Measurements from ENCODE around the gene GTPBP3.

GTPBP3 gene

GRCh38 chr19:17309198-17309964 is 28.0 kb upstream of the GTPBP3 start, which contains the start of gene DDA1:
TSS of gene DDA1 (plus strand) at chr19:17309563. CDS start at chr19:17309655, 92 bp downstream.
- peak; percentile 100 for DNase-seq

- DNase-seq, result no peak
These were observed 27.3 kb upstream of the GTPBP3 start for GRCh38 chr19:17309965-17310461.

- no peak for DNase-seq
These were observed 25.7 kb upstream of the GTPBP3 start for GRCh38 chr19:17311455-17312188.

GRCh38 chr19:17312189-17313113 is 24.9 kb upstream of the GTPBP3 start:
- no peak for DNase-seq

- DNase-seq, result no peak
These were observed 23.3 kb upstream of the GTPBP3 start for GRCh38 chr19:17314007-17314593.

GRCh38 chr19:17318966-17319365 is 18.4 kb upstream of the GTPBP3 start:
- no peak for DNase-seq

- DNase-seq, result no peak
These were observed 17.7 kb upstream of the GTPBP3 start for GRCh38 chr19:17319473-17320238.

- DNase-seq, result no peak
These were observed 16.9 kb upstream of the GTPBP3 start for GRCh38 chr19:17320435-17320834.

- DNase-seq, result no peak
These were observed 15.5 kb upstream of the GTPBP3 start for GRCh38 chr19:17321655-17322489.

- no peak for DNase-seq
These were observed 14.5 kb upstream of the GTPBP3 start for GRCh38 chr19:17322854-17323253.

- no peak for DNase-seq
These were observed 13.9 kb upstream of the GTPBP3 start for GRCh38 chr19:17323300-17323963.

GRCh38 chr19:17323964-17324332 is 13.4 kb upstream of the GTPBP3 start:
- DNase-seq, result no peak

- DNase-seq, result no peak
These were observed 12.8 kb upstream of the GTPBP3 start for GRCh38 chr19:17324357-17325114.

GRCh38 chr19:17325133-17325532 is 12.2 kb upstream of the GTPBP3 start:
- DNase-seq, result no peak

- no peak for DNase-seq
These were observed 11.3 kb upstream of the GTPBP3 start for GRCh38 chr19:17325881-17326594.

- DNase-seq, result no peak
These were observed 10.8 kb upstream of the GTPBP3 start for GRCh38 chr19:17326595-17326966.

GRCh38 chr19:17327068-17327653 is 10.2 kb upstream of the GTPBP3 start:
- DNase-seq, result no peak

Data from NCI-H82 (cell line).